Common myeloid progenitor, CD34-positive (primary cell): ENCODE measurements around the gene SERPINI2.

Experiments used
- CTCF ChIA-PET: fragments of 350-600 bp; sonication (Branson Sonifier 250); formaldehyde crosslinking; loops from one replicate; lab custom pipeline; 2021; ENCODE audit warnings: antibody characterized with exemption; lab: Charles Lee
- POLR2A ChIA-PET: fragments of 350-600 bp; sonication (Branson Sonifier 250); formaldehyde crosslinking; loops from one replicate; lab custom pipeline; 2021; ENCODE audit warnings: antibody characterized with exemption; lab: Charles Lee
- DNase-seq, 3 donors: peaks; one replicate each; pipeline versions ENCODE4 v3.0.0 to v3.0.0-alpha.2; 2013
- H3K27ac ChIP-seq, 2 experiments: 1 replicate in 1 of 2; 2 replicates in 1 of 2; pipeline ENCODE4 v1.7.0; 2013; ENCODE audit warnings: inconsistent platforms in 2 of 2, low read length in 2 of 2, mild to moderate bottlenecking in 2 of 2, low read depth in 1 of 2, moderate library complexity in 1 of 2; ENCODE audit not compliant: severe bottlenecking in 2 of 2, insufficient read depth in 1 of 2, poor library complexity in 1 of 2
- H3K27me3 ChIP-seq, 5 experiments: replicated peaks in 2 of 5; 1 replicate in 3 of 5; 2 replicates in 2 of 5; pipeline versions ENCODE4 v1.6.1 to v1.7.0; 2013; ENCODE audit warnings: low read length in 4 of 5, mild to moderate bottlenecking in 2 of 5, moderate library complexity in 2 of 5, inconsistent platforms in 1 of 5; ENCODE audit not compliant: insufficient read depth in 5 of 5, control insufficient read depth in 4 of 5
- H3K36me3 ChIP-seq, 4 experiments: 1 replicate in 2 of 4; 2 replicates in 2 of 4; pipeline versions ENCODE4 v1.6.1 to v1.7.0; 2013; ENCODE audit warnings: low read length in 3 of 4, control low read depth in 1 of 4, mild to moderate bottlenecking in 1 of 4; ENCODE audit not compliant: control insufficient read depth in 4 of 4, insufficient read depth in 4 of 4
- H3K4me1 ChIP-seq, 4 experiments: 1 replicate in 3 of 4; 2 replicates in 1 of 4; pipeline versions ENCODE4 v1.6.1 to v1.7.1; 2013; ENCODE audit warnings: low read length in 3 of 4, mild to moderate bottlenecking in 3 of 4, control low read depth in 1 of 4, inconsistent platforms in 1 of 4, moderate library complexity in 1 of 4; ENCODE audit not compliant: control insufficient read depth in 4 of 4, insufficient read depth in 4 of 4; ENCODE audit errors: control extremely low read depth in 1 of 4
- H3K4me3 ChIP-seq, 7 experiments: 1 replicate in 4 of 7; 2 replicates in 3 of 7; pipeline versions ENCODE4 v1.5.1 to v1.7.0; 2013; ENCODE audit warnings: mild to moderate bottlenecking in 7 of 7, low read length in 6 of 7, moderate library complexity in 6 of 7, inconsistent platforms in 2 of 7, low read depth in 2 of 7, control low read depth in 1 of 7; ENCODE audit not compliant: insufficient read depth in 4 of 7, control insufficient read depth in 1 of 7; ENCODE audit errors: extremely low read depth in 1 of 7
- H3K9me3 ChIP-seq, 5 experiments: 1 replicate in 4 of 5; 2 replicates in 1 of 5; pipeline versions ENCODE4 v1.6.1 to v1.7.1; 2013; ENCODE audit warnings: low read length in 4 of 5, mild to moderate bottlenecking in 2 of 5, inconsistent platforms in 1 of 5, low read depth in 1 of 5, moderate library complexity in 1 of 5; ENCODE audit not compliant: control insufficient read depth in 4 of 5, insufficient read depth in 2 of 5; ENCODE audit errors: control extremely low read depth in 1 of 5
- WGBS: methylation state at CpG from one replicate; pipeline ENCODE4 v1.1.5; 2013; ENCODE audit not compliant: insufficient coverage; 5-methylcytosine and 5-hydroxymethylcytosine counted together

The SERPINI2 gene

DNA sequence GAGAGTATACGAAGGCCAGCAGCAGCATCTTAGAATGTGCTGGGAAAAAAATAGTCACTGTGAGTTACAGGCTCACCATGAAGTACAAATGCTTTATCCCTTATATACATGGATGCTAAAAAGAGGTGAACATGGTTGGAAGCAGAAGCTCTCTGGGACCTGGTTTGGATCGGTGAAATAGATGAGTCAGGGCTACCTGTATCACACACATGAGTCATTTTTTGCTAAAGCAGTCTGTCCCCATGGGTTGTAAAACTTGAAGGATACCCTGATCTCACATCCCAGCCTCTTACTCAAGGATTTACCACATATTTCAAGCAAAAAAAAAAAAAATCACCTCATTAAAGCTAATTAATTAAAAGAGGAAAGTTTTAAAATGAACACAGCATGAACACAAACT, 6.9 kb upstream of the SERPINI2 start:
- Histone ChIP-seq H3K36me3 (no peaks in the 10 kb centered on the region), H3K27me3 (no peaks in the 10 kb centered on the region), H3K4me3 (no peak overlapping the region), H3K27ac (no peak overlapping the region), H3K4me1 (peaks cover 0 to 3% (median 1%) of the 10 kb centered on the region in 4 experiments), H3K9me3 (peaks cover 0 to 2% (median 0%) of the 10 kb centered on the region in 5 experiments)
- no peak for DNase-seq
- POLR2A ChIA-PET: no interaction called here
- 100% methylated on average over 2 of the region's 2 CpGs for WGBS
- CTCF ChIA-PET: interaction anchor here (1.4 kb wide), 1 partner anchor 12 kb away, joined by 4 read pairs; no protein-coding TSS in a partner anchor

DNA sequence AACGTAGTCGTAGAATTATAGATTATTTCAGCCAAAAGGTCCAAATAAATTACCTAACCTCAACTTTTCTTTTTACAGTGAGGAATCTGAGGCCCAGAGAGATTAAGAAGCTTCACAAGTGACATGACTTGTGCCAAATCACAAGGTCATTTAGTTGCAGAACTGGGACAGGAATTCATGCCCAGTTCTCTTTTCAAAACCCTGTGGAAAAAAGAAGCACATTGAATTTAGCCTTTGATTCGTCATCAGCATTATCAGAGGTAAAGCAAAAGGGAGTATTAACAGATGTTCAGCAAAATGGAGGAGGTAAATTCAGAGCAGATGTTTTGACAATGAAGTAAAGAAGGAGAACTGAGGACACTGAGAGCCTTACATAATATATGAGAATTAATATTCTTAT, 4.5 kb downstream of the SERPINI2 start:
- Histone ChIP-seq H3K9me3 (no peaks in the 10 kb centered on the region), H3K36me3 (peaks cover 0 to 5% (median 1%) of the 10 kb centered on the region in 4 experiments), H3K27ac (no peak overlapping the region), H3K4me3 (no peak overlapping the region), H3K4me1 (no peaks in the 10 kb centered on the region), H3K27me3 (no peaks in the 10 kb centered on the region)
- DNase-seq: no peak
- POLR2A ChIA-PET: no interaction called here
- 95% methylated on average over 3 of the region's 3 CpGs for WGBS
- CTCF ChIA-PET: interaction anchor here (1.6 kb wide), 1 partner anchor 11 kb away, joined by 4 read pairs; no protein-coding TSS in a partner anchor

DNA sequence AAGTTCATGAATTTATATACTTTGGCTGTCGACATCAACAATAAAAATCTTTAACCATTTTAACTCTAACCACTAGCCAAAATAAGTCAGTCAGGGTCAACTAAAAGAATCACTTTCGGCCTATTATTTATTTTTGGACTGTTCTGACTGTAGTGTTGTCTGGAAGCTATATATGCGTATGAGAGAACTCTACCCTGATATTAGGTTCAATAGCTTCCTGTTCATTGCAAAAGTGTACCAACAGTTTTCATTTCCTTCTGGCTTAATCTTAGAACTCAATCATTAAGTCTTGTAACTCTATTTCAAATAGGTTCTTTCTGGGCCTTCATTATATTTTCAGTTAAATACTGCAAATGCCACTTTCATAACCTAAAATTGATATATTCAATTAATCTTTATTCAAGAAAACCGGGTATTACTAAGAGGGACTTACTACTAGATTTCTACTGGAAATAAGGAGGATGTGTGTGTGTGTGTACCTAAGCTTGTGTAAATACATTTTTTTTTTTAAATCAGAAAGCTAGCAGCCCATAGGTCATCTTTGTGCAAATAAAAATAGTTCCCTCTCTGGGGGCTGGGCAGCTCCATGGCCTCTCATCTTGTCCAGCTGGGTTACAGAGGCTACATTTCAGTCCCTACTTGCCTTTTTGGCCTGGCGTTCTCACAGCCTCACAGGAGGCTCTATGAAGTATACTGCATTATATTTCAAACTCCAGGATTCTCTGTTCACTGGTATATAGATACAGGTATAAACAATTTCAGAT, 5.8 kb downstream of the SERPINI2 start:
- no peak for DNase-seq
- WGBS: no CpG with 5 or more reads among the region's 5 CpGs
- Histone ChIP-seq H3K4me3 (no peak overlapping the region), H3K27ac (no peak overlapping the region), H3K27me3 (no peaks in the 10 kb centered on the region), H3K4me1 (no peaks in the 10 kb centered on the region), H3K9me3 (no peaks in the 10 kb centered on the region), H3K36me3 (peaks cover 0 to 5% (median 1%) of the 10 kb centered on the region in 4 experiments)
- ChIA-PET POLR2A (no interaction called here), CTCF (interaction anchor here (1.6 kb wide), 1 partner anchor 12 kb away, joined by 4 read pairs; no protein-coding TSS in a partner anchor)

DNA sequence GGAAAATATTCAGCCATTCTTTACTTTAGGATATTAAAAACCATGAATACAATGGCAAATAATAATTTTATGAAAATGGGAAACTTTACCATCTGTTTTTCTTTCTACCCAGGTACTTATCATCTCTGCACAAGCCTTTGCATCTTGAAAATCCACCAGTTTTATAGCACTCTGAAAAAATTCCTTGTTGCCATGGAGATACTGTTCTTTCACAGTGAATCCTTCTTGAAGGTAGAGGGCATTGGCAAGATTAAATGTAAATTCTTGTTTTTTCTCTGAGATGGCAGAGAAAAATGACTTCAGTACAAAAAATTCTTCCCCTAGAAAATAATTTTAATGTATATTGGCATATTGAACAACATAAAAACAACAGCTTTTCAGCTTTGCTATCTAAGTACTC, 6.9 kb downstream of the SERPINI2 start:
- Histone ChIP-seq H3K36me3 (peaks cover 0 to 5% (median 1%) of the 10 kb centered on the region in 4 experiments), H3K27me3 (no peaks in the 10 kb centered on the region), H3K9me3 (no peaks in the 10 kb centered on the region), H3K4me3 (no peak overlapping the region), H3K27ac (no peak overlapping the region), H3K4me1 (no peaks in the 10 kb centered on the region)
- no peak for DNase-seq
- ChIA-PET POLR2A (no interaction called here), CTCF (no interaction called here)

DNA sequence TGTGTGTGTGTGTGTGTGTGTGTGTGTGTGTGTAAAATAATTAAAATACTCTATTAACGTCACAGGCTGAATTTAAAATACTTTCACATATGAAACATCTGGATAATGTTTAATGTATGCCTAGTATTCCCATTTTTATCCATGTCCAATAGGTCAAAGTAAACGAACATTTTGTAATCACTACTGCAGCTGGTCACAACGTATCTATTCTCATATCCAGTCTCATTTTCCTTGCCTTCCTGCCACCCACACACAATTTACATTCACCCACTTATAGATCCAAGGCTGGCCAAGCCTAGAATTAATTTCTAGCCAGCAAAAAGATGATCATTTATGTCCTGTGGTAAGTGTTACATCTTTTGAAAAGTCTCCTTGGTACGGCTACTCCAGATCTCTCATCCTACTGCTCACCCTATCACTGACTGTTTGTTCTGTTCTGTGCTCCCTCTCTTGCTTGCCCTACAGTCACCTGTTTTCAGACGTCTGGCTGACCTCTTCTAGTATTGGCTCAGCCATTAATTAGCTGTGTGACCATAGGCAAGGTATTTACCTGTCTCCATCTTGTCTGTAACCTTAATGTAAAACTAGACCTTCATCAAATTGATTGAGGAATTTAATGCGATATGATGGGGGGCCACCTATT, 17.6 kb downstream of the SERPINI2 start:
- ChIA-PET CTCF (no interaction called here), POLR2A (interaction anchor here (0.7 kb wide), 1 partner anchor 420 kb away, joined by 3 read pairs; no protein-coding TSS in a partner anchor)
- no peaks in the 10 kb centered on the region for H3K9me3 ChIP-seq
- H3K27me3 ChIP-seq: no peaks in the 10 kb centered on the region
- H3K36me3 ChIP-seq: no peaks in the 10 kb centered on the region
- whole genome bisulfite sequencing: 93% methylated on average over 2 of the region's 6 CpGs
- no peak for DNase-seq
- H3K27ac ChIP-seq: no peak overlapping the region
- H3K4me1 ChIP-seq: no peaks in the 10 kb centered on the region
- no peak overlapping the region for H3K4me3 ChIP-seq

DNA sequence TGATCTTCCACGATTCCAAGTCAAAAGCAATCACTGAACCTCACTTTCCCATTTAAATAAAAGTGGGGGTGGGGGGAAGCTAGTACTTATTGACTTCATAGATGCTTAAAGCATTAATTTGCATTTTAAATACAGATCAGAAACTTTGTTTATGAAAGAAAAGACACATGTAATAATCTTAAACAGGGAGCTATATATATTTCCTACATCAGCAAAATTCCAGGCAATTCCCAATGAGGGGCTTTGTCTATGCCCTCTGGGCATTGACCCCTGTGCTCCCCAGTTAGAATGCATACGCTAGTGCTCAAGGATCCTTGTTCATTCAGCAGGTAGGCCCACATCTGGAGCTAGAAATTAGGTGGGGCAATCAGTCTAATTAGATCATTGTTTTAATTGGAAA, 20.0 kb downstream of the SERPINI2 start:
- Histone ChIP-seq H3K4me3 (no peak overlapping the region), H3K27ac (no peak overlapping the region), H3K9me3 (no peaks in the 10 kb centered on the region), H3K27me3 (no peaks in the 10 kb centered on the region), H3K36me3 (no peaks in the 10 kb centered on the region), H3K4me1 (no peaks in the 10 kb centered on the region)
- POLR2A ChIA-PET: no interaction called here
- 100% methylated on average over 1 of the region's 2 CpGs for WGBS
- DNase-seq: no peak
- CTCF ChIA-PET: no interaction called here

DNA sequence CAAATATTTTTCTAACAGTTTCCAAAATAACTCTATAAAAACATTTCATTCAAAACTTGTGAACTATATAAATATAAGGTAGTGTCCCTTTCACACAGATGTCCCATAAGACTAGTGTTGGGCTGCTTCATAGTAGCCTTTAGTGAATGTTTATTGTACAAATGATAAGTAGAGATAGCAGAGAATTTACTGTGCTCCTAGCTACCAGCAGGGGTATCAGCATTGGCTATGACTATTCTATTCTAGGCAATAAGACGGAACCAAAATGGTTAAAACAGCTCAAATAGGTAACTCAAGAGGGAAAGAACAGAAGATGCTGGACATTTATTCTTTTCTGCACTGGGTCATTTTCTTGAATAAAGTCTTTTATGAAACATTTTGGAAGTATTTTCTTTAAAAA, 22.6 kb downstream of the SERPINI2 start:
- CTCF ChIA-PET: no interaction called here
- Histone ChIP-seq H3K4me3 (no peak overlapping the region), H3K4me1 (no peaks in the 10 kb centered on the region), H3K36me3 (peaks cover 0 to 2% (median 0%) of the 10 kb centered on the region in 4 experiments), H3K27ac (no peak overlapping the region), H3K27me3 (no peaks in the 10 kb centered on the region), H3K9me3 (no peaks in the 10 kb centered on the region)
- POLR2A ChIA-PET: no interaction called here
- WGBS: 0% methylated on average over 1 of the region's 1 CpG
- no peak for DNase-seq
